Measurements from ENCODE around the gene ZMIZ1.

ZMIZ1 gene

DNA sequence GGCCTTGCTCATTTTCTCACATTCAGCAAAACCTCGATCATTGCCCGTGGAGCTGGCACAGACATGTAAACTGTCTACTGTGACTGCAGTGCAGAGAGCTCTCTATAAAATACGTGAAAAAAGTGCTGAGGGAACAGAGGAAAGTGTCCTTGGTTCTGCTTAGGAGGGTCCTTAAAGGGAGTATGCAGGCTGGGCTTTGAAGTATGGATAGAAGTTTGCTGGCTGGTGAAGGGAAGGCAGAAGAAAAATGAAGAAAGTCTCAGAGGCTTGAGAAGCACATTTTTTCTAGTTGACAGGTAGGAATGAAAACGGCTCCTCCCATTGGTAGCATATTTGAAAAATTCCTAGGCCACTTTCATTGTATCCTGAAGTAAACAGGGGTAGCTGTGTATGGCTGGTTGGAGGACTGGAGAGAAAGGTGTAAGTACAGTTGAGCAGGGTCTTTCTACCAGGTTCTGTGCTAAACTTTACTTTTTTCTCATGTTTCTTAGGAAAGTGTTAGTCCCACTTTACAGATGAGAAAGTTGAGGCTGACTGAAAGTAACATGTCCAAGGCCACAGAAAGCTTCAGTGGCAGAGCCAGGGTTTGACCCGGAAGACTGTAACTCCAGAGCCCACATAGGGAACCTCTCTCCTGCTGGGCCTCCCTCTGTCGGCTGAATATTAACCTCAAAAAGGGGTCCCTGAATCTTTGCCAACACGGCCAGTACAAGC is 215.5 kb downstream of the ZMIZ1 start:
- DNase-seq (ENCODE audit: low read depth in 2 of 2) = no peak

DNA sequence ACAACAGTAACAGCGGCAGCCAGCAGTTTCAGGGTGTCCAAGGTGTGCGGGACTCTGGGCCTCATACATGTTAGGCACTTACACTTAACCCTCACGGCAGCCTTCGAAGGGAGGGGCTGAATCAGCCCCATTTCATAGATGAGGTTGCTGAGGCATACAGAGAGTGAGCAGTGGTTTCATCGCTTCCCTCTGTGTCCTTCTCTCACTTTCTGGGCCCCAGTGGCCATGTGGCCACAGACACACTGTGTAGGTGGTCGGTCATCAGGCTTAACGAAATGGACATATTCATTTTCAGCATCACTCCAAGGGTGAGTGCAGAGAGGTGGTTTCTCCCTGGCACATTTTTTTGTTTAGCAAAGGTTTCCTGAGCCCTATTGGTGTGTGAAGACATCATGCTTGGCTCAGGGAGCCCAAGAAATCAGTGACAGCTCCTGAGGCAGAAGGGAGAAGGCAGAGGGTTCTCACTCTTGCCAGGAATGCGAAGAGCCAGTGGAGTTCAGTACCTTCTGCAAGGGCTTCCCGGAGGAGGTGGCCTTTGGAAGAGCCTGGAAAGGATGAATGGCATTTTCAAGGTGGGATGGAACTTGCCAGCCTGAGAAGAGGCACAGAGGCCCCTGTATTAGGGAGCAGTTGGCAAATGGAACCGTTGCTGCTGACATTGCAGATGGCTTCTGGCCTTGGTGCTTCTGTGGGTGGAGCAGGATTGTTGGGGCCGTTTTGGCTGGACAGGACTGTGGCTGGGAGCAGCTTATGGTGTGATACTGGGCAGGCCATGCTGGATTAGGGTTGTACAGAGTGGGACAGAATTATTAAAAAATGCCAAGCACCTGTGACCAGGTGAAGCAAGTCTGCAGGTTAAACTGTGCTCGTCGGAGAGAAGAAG is 216.8 kb downstream of the ZMIZ1 start:
- DNase-seq (ENCODE audit: low read depth in 2 of 2) = peak; percentile 51 to 53

DNA sequence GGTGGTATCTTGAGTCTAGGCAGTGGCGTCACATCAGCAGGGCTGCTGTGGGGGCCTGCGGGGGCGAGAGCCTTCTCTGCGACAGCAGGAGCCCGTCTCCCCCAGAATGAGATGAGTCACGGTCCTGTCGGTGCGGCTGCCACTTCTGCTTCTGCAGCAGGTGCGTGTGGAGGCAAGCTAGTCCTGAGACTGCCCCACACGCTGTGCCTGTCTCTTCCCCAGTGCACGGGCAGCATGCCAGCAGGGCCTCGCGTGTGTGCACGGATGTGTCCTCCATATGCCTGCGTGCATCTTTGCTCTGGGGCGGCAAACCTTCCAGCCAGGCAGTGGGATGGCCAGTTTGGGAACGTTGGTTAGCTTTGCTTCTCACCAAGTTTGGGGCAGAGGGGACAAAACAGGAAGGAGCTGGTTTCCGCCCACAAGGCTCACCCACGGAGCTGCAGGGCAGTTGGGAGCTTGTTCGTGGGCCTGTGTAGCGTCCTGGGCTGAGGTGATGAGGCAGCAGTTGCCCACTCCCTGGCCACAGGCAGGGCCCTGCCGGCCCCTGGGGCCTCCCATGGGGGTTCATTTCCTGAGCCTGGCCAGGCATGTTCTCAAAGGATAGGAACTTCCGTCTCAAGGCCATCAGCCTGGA is 217.7 kb downstream of the ZMIZ1 start:
- DNase-seq (ENCODE audit: low read depth in 2 of 2) = peak; percentile 84 to 86

DNA sequence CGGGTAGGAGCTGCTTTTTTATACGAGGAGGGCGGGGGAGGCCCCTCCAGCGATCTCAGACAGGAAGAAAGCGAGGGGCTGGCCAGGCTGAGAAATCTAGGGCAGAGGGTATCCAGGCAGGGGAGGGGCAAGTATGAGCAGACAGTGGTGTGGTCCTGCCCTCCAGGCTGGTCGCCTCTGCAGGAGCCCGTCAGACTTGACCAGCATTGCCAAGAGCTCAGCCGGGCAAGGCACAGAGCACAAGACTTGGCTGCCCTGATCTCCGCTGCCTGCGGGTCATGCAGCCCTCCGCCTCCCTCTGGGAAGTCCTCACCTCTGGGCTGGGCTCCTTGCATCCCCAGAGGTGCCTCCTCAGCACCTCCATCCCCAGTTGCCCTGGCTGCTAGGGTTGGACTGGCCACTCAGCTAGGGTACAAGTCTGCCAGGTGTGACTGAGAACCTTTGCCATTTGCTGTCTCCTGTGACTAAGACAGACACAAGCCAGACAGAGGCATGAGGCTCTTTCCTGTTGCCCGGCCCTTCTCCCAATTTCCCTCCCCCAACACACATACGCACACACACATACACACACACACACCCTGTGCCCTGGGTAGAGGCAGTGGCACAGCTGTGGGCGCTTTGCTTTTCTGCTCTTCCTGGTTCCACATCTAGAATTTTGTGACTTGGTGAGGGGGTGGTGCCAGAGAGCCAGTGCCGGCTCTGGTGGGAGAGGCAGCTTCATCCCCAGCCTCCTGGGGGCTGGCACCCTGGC is 219.4 kb downstream of the ZMIZ1 start:
- DNase-seq (ENCODE audit: low read depth in 2 of 2) = no peak

DNA sequence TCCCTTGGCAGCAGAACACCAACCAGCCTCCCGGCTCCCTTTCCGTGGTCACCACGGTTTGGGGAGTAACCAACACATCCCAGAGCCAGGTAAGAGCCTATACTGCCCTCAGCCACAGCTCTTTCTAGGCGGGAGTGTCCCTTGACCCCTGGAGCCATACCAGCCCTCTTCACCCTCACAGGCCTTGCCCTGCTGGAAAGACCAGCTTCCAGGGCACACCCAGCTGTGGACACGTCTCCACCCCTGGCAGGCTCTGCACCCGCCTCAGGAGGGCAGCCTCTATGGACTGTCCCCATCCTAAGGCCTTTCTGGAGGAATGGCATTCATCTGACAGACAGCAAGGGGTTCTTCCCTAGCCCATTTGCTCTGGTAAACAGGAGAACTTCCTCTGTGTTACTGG is 221.0 kb downstream of the ZMIZ1 start:
- no peak for DNase-seq (ENCODE audit: low read depth in 2 of 2)

DNA sequence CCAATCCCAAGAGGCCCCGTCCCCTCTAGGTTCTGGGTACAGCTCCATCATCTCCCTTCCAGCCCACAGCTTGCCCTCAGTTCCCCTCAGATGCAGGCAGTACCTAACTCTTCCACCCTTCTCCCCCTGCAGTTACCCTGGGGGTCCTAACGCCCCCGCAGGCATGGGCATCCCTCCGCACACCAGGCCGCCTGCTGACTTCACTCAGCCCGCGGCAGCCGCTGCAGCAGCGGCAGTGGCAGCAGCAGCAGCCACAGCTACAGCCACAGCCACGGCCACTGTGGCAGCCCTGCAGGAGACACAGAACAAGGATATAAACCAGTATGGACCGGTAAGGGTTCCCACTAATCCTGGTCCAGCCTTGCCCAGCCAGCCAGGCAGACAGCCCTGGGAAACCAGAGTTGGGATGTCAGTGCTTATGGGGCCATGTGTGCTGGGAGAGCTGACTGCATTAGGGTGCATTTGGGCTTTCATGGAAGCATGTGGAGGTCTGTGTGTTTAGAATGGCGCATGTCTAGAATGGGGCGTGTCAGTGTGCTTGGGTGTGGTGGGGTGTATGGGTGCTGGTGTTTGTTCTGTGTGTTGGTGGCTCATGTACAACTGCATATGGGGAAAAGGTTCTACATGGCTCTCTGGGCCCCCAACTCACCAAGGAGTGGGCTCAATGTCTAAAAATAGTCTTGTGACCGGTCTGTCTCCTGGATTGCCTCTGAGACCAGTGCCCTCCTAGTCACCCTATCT is 223.4 kb downstream of the ZMIZ1 start:
- no peak for DNase-seq (ENCODE audit: low read depth in 2 of 2)

DNA sequence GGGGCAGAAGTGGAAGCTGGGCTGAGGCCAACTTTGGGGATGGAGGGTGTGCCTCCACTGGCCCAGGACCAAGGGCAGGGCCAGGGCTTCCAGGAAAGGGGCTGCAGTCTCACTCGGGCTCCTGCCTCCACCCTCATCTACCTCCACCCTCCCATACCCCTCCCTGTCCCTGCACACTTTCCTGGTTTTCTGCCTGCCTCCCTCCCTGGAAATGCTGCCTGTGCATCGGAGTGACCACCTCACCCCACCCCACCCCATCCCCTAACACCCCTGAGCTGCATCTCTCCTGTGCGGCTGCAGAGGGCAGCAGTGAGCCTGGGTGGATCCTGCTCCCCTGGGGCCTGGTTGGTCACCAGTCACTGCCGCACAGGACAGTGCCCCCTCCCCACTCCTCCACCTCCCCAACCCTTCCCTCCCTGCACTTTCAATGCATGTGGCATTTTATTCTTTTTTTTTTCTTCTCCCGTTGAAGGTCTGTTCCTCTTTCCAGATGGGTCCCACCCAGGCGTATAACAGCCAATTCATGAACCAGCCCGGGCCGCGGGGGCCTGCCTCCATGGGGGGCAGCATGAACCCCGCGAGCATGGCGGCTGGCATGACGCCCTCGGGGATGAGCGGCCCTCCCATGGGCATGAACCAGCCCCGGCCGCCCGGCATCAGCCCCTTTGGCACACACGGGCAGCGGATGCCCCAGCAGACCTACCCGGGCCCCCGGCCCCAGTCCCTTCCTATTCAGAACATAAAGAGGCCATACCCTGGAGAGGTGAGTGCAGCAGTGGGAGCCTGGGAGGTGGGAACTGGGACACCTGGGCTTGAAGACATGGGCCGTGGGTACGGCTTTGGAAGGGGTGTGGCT is 224.4 kb downstream of the ZMIZ1 start:
- DNase-seq (ENCODE audit: low read depth in 2 of 2) = no peak

DNA sequence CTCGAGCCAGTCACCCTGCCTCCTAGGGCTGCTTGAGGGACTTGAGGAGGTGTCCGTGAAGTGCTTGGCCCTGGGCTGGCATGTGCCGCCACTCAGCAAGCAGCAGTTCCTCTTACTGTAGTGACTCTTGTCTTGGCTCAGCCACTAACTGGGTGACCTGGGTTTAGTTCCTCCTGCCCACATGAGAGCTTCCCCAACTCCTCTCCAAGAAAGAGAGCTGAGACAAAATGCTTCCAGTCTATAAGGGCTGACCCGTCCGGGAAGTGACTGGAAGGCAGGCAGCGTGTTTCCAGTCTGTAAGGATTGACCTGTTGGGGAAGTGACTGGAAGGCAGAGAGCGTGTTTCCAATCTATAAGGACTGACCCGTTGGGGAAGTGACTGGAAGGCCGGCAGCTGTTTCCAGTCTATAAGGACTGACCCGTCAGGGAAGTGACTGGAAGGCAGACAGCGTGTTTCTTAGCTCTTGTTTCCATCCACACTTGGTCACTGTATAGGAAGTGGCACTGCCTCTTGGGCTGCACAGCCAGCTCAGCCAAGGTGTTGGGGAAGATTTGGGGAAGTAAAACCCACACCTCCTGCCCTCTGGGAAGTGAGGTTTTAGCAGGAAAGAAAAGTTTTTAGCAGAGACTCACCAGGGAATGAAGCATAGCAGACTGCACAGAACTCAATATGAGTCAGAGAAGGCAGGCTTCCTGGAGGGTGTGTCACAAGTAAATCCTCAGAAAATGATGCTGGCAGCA is 225.2 kb downstream of the ZMIZ1 start:
- no peak for DNase-seq (ENCODE audit: low read depth in 2 of 2)

DNA sequence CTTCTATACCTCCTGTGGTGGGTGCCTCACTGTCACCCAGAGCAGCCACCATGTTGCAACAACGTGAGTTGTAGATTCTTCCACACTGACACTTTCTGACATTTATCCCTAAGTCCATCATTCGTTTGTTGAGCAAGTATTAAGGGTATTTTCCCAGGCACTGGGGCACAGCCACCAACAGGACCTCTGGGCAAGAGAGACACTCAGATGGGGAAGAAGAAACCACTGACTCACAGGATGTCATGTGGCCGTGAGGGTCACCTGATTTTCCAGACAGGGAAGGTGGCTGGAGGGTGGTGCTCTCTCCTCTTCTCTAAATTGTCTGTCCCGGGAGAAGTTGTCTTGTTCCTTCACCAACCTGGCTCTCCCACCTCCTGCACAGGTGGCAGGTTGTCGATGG is 226.8 kb downstream of the ZMIZ1 start:
- DNase-seq (ENCODE audit: low read depth in 2 of 2) = no peak

DNA sequence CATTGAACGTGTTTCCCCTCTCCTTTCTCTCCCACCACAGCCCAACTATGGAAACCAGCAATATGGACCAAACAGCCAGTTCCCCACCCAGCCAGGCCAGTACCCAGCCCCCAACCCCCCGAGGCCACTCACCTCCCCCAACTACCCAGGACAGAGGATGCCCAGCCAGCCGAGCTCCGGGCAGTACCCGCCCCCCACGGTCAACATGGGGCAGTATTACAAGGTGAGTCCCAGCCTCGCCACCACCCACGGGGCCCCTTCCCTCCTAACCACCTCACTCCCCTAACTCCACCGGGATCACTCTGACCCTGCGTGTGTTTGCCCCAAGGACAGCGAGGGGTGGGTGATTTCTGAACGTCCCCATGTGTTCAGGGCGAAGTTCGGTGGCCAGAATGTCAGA is 227.7 kb downstream of the ZMIZ1 start:
- DNase-seq (ENCODE audit: low read depth in 2 of 2) = no peak

DNA sequence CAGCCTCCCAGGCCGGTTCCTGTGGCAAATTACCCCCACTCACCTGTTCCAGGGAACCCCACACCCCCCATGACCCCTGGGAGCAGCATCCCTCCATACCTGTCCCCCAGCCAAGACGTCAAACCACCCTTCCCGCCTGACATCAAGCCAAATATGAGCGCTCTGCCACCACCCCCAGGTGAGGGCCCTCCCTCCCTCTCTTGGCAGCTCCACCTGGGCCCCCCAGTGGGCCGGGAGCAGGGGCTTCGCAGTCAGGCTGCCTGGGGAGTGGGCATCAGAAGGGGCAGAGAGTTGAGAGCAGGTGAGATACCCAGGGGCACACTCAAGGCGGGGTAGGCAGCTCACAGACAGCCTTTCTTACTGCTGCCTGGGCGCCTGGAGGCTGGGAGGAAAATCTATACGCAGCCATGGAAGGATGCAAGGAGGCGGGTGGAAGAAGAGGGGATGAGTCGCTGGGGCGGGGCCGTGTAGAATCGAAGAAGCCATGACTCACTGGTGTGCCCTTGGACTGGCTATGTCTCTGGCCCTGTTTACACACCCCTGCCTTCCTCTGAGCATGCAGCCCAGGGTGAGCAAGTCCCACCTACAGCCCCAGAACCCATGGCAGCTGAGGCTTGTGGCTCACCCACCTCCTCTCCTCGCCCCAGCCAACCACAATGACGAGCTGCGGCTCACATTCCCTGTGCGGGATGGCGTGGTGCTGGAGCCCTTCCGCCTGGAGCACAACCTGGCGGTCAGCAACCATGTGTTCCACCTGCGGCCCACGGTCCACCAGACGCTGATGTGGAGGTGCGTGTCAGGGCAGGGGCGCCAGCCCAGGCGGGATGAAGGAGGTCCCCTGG is 229.9 kb downstream of the ZMIZ1 start:
- DNase-seq (ENCODE audit: low read depth in 2 of 2) = peak; percentile 54 to 62

DNA sequence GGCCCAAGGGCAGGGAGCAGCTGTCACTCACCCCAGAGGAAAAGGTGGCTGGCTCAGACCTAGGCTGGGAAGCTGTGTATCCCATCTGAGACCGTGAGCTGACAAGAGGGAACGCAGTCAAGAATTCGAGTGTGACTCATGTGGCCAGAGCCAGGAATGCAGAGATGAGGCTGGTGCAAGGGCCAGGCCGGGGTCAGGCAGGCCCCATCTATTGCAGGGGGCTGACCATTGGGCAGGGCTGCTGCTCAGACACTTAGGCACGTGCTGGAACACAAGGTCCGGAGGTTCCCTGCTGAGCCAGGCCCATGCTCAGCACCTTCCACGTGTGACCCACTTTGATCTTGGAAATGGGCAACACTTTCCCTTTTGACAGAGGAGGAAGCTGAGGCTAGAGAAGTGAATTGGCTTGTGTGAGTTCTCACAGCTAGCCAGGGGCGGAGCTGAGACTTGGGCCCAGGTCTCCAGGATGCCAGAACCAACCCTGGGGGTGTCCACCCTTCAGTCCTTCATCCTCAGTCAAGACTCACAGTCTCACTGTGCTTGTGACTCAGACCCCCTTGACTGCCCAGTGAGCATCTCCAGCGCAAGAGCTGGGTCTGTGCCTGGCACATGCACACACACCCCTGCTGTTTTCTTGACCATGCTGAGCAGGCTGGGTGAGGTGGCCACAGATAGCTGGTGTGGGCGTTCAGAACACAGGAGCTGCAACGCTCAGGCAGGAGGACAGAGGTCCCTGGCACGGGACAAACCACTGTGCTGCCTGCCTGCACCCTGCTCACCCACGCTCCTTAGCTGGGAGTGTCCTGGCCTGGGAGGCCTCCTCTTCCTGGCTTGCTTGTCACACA is 230.9 kb downstream of the ZMIZ1 start:
- DNase-seq (ENCODE audit: low read depth in 2 of 2) = no peak

DNA sequence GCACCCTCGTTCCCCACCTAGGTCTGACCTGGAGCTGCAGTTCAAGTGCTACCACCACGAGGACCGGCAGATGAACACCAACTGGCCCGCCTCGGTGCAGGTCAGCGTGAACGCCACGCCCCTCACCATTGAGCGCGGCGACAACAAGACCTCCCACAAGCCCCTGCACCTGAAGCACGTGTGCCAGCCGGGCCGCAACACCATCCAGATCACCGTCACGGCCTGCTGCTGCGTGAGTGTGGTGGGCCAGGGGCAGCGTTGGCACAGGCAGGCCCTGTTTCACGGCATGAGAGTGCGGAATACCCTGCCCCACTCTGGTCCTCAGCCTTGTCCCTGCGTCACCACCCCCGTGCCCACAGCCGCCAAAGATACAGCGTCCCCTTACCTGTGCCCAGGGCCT is 231.9 kb downstream of the ZMIZ1 start:
- DNase-seq (ENCODE audit: low read depth in 2 of 2) = no peak

DNA sequence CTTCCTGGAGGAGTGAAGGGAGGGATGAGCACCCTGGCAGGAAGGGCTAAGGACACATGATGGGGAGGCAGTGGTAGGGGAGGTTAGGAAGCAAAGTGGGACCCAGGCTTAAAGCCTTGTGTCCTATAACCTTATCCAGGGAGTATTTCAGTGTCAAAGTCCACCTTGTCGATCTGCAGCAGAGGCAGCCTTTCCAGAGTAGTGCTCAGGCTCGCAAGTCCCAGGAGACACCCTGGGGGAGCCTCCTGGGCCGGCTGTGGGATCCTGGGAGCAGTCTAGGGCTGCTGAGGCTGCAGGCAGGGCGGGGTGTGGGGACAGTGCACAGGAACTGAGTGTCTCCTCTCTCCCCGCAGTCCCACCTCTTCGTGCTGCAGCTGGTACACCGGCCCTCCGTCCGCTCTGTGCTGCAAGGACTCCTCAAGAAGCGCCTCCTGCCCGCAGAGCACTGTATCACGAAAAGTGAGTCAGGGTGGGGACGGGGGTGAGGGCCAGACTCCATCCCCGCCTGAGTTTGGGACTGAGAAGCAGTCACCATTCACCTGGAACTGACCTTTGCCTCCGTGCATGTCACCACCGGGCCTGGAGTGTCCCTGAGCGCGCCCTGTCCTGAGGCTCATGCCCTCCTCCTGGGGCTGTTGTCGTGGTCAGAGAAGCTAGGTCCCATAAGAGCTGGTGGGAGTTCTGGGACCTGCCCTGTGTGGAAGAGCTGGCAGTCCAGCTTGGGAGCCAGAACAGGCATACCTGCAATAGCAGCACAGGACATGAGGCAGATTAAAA is 233.2 kb downstream of the ZMIZ1 start:
- DNase-seq (ENCODE audit: low read depth in 2 of 2) = no peak

DNA sequence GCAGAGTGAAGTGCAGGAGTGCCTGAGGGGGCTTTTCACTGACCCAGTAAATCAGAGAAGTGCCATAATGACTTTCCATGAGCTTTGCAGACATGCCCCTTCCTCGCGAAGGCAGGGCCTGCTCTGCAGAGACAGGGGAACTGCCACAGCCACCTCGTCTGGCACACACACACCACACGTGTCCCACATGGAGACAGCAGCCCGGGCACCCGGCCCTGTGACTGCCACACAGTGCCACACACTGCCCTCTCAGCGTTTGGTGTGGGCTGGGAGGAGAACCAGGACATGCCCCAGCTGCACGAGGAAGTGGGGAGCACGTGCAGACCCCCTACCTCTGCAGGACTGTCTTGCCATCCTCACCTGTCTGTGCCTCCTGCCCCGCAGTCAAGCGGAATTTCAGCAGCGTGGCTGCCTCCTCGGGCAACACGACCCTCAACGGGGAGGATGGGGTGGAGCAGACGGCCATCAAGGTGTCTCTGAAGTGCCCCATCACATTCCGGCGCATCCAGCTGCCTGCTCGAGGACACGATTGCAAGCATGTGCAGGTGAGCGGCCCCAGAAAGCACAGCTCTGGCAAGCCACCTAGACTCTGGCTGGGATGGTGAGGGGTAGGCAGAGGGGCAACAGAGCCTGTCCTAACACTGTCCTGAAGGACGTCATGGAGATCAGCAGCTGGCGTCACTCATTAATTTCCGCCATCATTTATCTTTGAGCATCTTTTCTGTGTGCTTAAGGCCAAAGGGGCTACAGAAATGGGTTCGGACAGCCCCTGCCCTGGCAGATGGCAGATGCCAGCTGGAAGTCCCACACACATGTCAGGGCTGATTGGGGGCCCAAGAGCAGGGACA is 235.1 kb downstream of the ZMIZ1 start:
- no peak for DNase-seq (ENCODE audit: low read depth in 2 of 2)

DNA sequence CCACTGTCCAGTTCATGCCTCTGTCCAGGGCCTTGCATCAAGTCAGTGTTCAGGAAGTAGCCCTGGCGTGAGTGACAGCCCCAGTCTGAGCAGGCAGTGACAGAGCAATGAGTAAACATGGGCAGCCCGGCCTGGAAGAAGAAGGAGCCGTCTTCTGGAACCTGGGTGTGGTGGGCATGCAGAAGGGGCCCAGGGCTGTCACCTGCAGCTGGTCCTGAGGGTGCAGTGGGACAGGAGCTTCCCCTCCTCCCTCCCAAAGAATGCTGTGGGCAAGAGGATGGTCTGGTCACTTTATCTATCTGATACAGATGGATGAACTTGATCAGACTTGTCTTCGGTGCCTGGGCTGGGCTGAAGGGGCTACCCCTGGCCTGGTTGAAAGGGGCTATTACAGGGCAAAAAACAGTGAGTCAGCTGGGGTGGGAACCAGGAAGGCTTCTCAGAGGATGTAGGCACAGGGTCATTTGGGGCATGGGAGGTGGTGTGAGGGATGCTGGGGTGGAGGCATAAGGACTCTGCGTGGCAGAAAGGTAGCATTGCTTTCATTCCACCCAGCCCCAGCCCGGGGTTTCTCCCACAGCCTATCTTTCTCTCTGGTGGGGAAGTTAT is 235.8 kb downstream of the ZMIZ1 start:
- DNase-seq (ENCODE audit: low read depth in 2 of 2) = no peak
